ENCODE measurements around the gene ACER3. TPM values are rescaled to one million over a fixed set of nuclear protein-coding genes. Genes with fewer than 3 reads are reported as not detected.
"Not testable (repeated sequence)": the region's sequence is repeated elsewhere in the genome, so short reads cannot be mapped to it uniquely, and the experiment has no call there.

The ACER3 gene
- total and polyA plus RNA-seq, 2 of the 4 experiments (the other 2 are of a cell fraction) = 3.5 to 10.0 TPM

DNA sequence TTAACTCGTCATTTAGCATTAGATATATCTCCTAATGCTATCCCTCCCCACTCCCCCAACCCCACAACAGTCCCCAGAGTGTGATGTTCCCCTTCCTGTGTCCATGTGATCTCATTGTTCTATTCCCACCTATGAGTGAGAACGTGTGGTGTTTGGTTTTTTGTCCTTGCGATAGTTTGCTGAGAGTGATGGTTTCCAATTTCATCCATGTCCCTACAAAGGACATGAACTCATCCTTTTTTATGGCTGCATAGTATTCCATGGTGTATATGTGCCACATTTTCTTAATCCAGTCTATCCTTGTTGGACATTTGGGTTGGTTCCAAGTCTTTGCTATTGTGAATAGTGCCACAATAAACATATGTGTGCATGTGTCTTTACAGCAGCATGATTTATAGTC is 34.2 kb upstream of the ACER3 start:
- H3K18ac ChIP-seq (ENCODE audit: low read depth, low read length); dilution Hi-C loops (cut with HindIII; ENCODE audit: low sequenced_read_pairs, unreplicated experiment); H3K36me3 ChIP-seq (ENCODE audit: control insufficient read depth, insufficient read depth, low read length); DNase-seq; H3K56ac ChIP-seq (ENCODE audit: extremely low read depth, insufficient read depth, low read length); intact Hi-C loops (cut with micrococcal nuclease); H3K9me3 ChIP-seq (ENCODE audit: control insufficient read depth, insufficient read depth, low read length); H4K91ac ChIP-seq (ENCODE audit: insufficient read depth, low read depth, low read length); H3K79me1 ChIP-seq (ENCODE audit: low read depth in 1 of 2, low read length in 2 of 2); H4K8ac ChIP-seq (ENCODE audit: low read depth in 2 of 2, low read length in 2 of 2); H2BK120ac ChIP-seq (ENCODE audit: low read depth, low read length); H3K4ac ChIP-seq (ENCODE audit: low read depth, low read length); H4K20me1 ChIP-seq (ENCODE audit: insufficient read depth, low read length); ATAC-seq (ENCODE audit: low read depth); H2AK5ac ChIP-seq (ENCODE audit: low read depth, low read length); H3K27ac ChIP-seq (ENCODE audit: insufficient read depth, low read length); H4K5ac ChIP-seq (ENCODE audit: low read depth, low read length); in situ Hi-C loops (cut with MboI; ENCODE audit: low sequenced_read_pairs); H3K9ac ChIP-seq (ENCODE audit: low read depth, low read length); H3K4me1 ChIP-seq (ENCODE audit: control insufficient read depth, insufficient read depth, low read length); H2BK5ac ChIP-seq (ENCODE audit: low read depth, low read length, poor library complexity, severe bottlenecking); H3K14ac ChIP-seq (replicated peaks; ENCODE audit: low read depth, low read length); H2BK20ac ChIP-seq (ENCODE audit: low read depth, low read length); H3K4me3 ChIP-seq (ENCODE audit: insufficient read depth, low read depth, low read length); H3K4me2 ChIP-seq (ENCODE audit: low read depth, low read length); POLR2A ChIA-PET (ENCODE audit: unreplicated experiment); H2AK9ac ChIP-seq (replicated peaks; ENCODE audit: low read depth, low read length, poor library complexity); CTCF ChIA-PET; BruUV-seq (replicated peaks); H2BK15ac ChIP-seq (ENCODE audit: low read depth, low read length); H2AFZ ChIP-seq (replicated peaks; ENCODE audit: low read length, poor library complexity); H3K9me1 ChIP-seq (ENCODE audit: insufficient read depth, low read length); H3K23ac ChIP-seq (ENCODE audit: low read depth, low read length): not testable (repeated sequence)
- WGBS, 2 experiments (ENCODE audit: extremely low coverage in 2 of 2, insufficient read length in 1 of 2) = no CpG with 5 or more reads among the region's 3 CpGs
- peaks cover 21% of the 10 kb centered on the region for H3K27me3 ChIP-seq (ENCODE audit: control insufficient read depth, insufficient read depth, low read length)

DNA sequence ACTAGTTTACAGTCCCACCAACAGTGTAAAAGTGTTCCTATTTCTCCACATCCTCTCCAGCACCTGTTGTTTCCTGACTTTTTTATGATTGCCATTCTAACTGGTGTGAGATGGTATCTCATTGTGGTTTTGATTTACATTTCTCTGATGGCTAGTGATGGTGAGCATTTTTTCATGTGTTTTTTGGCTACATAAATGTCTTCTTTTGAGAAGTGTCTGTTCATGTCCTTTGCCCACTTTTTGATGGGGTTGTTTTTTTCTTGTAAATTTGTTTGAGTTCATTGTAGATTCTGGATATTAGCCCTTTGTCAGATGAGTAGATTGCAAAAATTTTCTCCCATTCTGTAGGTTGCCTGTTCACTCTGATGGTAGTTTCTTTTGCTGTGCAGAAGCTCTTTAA is 33.7 kb upstream of the ACER3 start:
- H2AFZ ChIP-seq (replicated peaks; ENCODE audit: low read length, poor library complexity); H2AK9ac ChIP-seq (replicated peaks; ENCODE audit: low read depth, low read length, poor library complexity); H3K27ac ChIP-seq (ENCODE audit: insufficient read depth, low read length); dilution Hi-C loops (cut with HindIII; ENCODE audit: low sequenced_read_pairs, unreplicated experiment); H4K5ac ChIP-seq (ENCODE audit: low read depth, low read length); POLR2A ChIA-PET (ENCODE audit: unreplicated experiment); H2AK5ac ChIP-seq (ENCODE audit: low read depth, low read length); H3K4me3 ChIP-seq (ENCODE audit: insufficient read depth, low read depth, low read length); H3K36me3 ChIP-seq (ENCODE audit: control insufficient read depth, insufficient read depth, low read length); CTCF ChIA-PET; H4K20me1 ChIP-seq (ENCODE audit: insufficient read depth, low read length); H2BK5ac ChIP-seq (ENCODE audit: low read depth, low read length, poor library complexity, severe bottlenecking); H3K9ac ChIP-seq (ENCODE audit: low read depth, low read length); H3K4me2 ChIP-seq (ENCODE audit: low read depth, low read length); H4K91ac ChIP-seq (ENCODE audit: insufficient read depth, low read depth, low read length); H3K18ac ChIP-seq (ENCODE audit: low read depth, low read length); H3K9me3 ChIP-seq (ENCODE audit: control insufficient read depth, insufficient read depth, low read length); H3K14ac ChIP-seq (replicated peaks; ENCODE audit: low read depth, low read length); H3K56ac ChIP-seq (ENCODE audit: extremely low read depth, insufficient read depth, low read length); H4K8ac ChIP-seq (ENCODE audit: low read depth in 2 of 2, low read length in 2 of 2); H3K23ac ChIP-seq (ENCODE audit: low read depth, low read length); H2BK120ac ChIP-seq (ENCODE audit: low read depth, low read length); H2BK20ac ChIP-seq (ENCODE audit: low read depth, low read length); H3K79me1 ChIP-seq (ENCODE audit: low read depth in 1 of 2, low read length in 2 of 2); DNase-seq; ATAC-seq (ENCODE audit: low read depth); intact Hi-C loops (cut with micrococcal nuclease); H3K9me1 ChIP-seq (ENCODE audit: insufficient read depth, low read length); BruUV-seq (replicated peaks); H3K4me1 ChIP-seq (ENCODE audit: control insufficient read depth, insufficient read depth, low read length); in situ Hi-C loops (cut with MboI; ENCODE audit: low sequenced_read_pairs); H2BK15ac ChIP-seq (ENCODE audit: low read depth, low read length); H3K4ac ChIP-seq (ENCODE audit: low read depth, low read length): not testable (repeated sequence)
- H3K27me3 ChIP-seq (ENCODE audit: control insufficient read depth, insufficient read depth, low read length) = peaks cover 21% of the 10 kb centered on the region
